Uterus (tissue), 4 donors: ENCODE results near the gene FIBCD1. TPM values are rescaled to one million over a fixed set of nuclear protein-coding genes. Genes with fewer than 3 reads are reported as not detected.
A peak's percentile ranks its signal among the peaks of the same experiment; 100 is the strongest.

Experiments
- DNase-seq, 2 donors: peaks; one replicate each; pipeline ENCODE4 v3.0.0-alpha.2; 2019 to 2020
- H3K27ac ChIP-seq, 2 donors: fragments of 200-600 bp; sonication (generic); 1 replicate in 1 of 2; 2 replicates in 1 of 2; pipeline ENCODE4 v1.5.1; 2016 to 2018
- H3K27me3 ChIP-seq, 2 donors: fragments of 200-600 bp; sonication (generic); one replicate each; pipeline ENCODE4 v1.5.1; 2018 to 2019; ENCODE audit warnings: control low read depth in 1 of 2
- H3K36me3 ChIP-seq, 2 donors: fragments of 200-600 bp; sonication (generic); one replicate each; pipeline ENCODE4 v1.5.1; 2019; ENCODE audit warnings: control low read depth in 1 of 2
- H3K4me1 ChIP-seq, 2 donors: fragments of 200-600 bp; sonication (generic); one replicate each; pipeline ENCODE4 v1.5.1; 2018 to 2019; ENCODE audit warnings: control low read depth in 1 of 2
- H3K4me3 ChIP-seq, 2 donors: fragments of 200-600 bp; sonication (generic); 1 replicate in 1 of 2; 2 replicates in 1 of 2; pipeline ENCODE4 v1.5.1; 2018 to 2019; ENCODE audit warnings: mild to moderate bottlenecking in 1 of 2
- H3K9me3 ChIP-seq, 2 donors: fragments of 200-600 bp; sonication (generic); one replicate each; pipeline ENCODE4 v1.5.1; 2019; ENCODE audit warnings: control low read depth in 1 of 2
- CTCF ChIP-seq, 4 experiments: fragments of 200-600 bp in 2 of 4; fragments of 450-650 bp in 2 of 4; sonication (generic) in 2 of 4; IDR thresholded peaks; one replicate each; pipeline ENCODE4 v1.5.1; 2016 to 2019; ENCODE audit warnings: antibody characterized with exemption in 4 of 4, mild to moderate bottlenecking in 2 of 4, moderate library complexity in 1 of 4
- POLR2A ChIP-seq, 2 donors: fragments of 450-650 bp; IDR thresholded peaks; one replicate each; pipeline ENCODE4 v1.6.1; 2016; ENCODE audit warnings: antibody characterized with exemption in 2 of 2, mild to moderate bottlenecking in 1 of 2, moderate library complexity in 1 of 2
- intact Hi-C: fragments of 100-400 bp; cut with DNase I; formaldehyde crosslinking; loops from one replicate; pipeline ENCODE4 v1.15.1; 2023; ENCODE audit warnings: low total_unique reads
- total RNA-seq, 4 donors: library from RNA; depleted of rRNA in 3 of 4; stranded (reverse); fragments of >200 nt in 3 of 4; gene quantifications; one replicate each; pipeline versions ENCODE4 v1.1.0 to v1.2.4, GENCODE V29; 2014 to 2023
- donor health status: DM: yes; HTN: yes; CAD: no.

FIBCD1 gene
- total RNA-seq, 4 donors from 2014 or later = 0.29 TPM; not detected in 3

- Histone ChIP-seq H3K27me3 (no peaks in the 10 kb centered on the region), H3K36me3 (no peaks in the 10 kb centered on the region), H3K9me3 (no peaks in the 10 kb centered on the region), H3K27ac (peak overlapping the region in 1 of 2 donors; percentile 41), H3K4me3 (no peak overlapping the region), H3K4me1 (no peaks in the 10 kb centered on the region)
- no peak for TF ChIP-seq CTCF (IDR thresholded peaks at IDR 0.05)
- no peak for TF ChIP-seq POLR2A (IDR thresholded peaks at IDR 0.05)
- DNase-seq = no peak
- intact Hi-C loops = no loop called here
Measured at GRCh38 chr9:130895481-130896232, 43.4 kb downstream of the FIBCD1 start.

- Histone ChIP-seq H3K27ac (peak overlapping the region in 1 of 2 donors; percentile 41), H3K4me1 (no peaks in the 10 kb centered on the region), H3K4me3 (no peak overlapping the region), H3K9me3 (no peaks in the 10 kb centered on the region), H3K36me3 (no peaks in the 10 kb centered on the region), H3K27me3 (no peaks in the 10 kb centered on the region)
- intact Hi-C loops = no loop called here
- TF ChIP-seq POLR2A (IDR thresholded peaks at IDR 0.05) = no peak
- TF ChIP-seq CTCF (IDR thresholded peaks at IDR 0.05) = no peak
- no peak for DNase-seq
Measured at GRCh38 chr9:130895038-130895437, 44.0 kb downstream of the FIBCD1 start.

GRCh38 chr9:130894546-130894945 is 44.5 kb downstream of the FIBCD1 start:
- intact Hi-C loops = no loop called here
- DNase-seq = no peak
- H3K27ac ChIP-seq = no peak overlapping the region
- H3K4me3 ChIP-seq = no peak overlapping the region
- no peaks in the 10 kb centered on the region for H3K9me3 ChIP-seq
- no peak for TF ChIP-seq POLR2A (IDR thresholded peaks at IDR 0.05)
- no peak for TF ChIP-seq CTCF (IDR thresholded peaks at IDR 0.05)
- H3K36me3 ChIP-seq = no peaks in the 10 kb centered on the region
- no peaks in the 10 kb centered on the region for H3K27me3 ChIP-seq
- H3K4me1 ChIP-seq = no peaks in the 10 kb centered on the region

GRCh38 chr9:130893341-130894101 is 45.5 kb downstream of the FIBCD1 start:
- H3K4me1 ChIP-seq = no peaks in the 10 kb centered on the region
- TF ChIP-seq CTCF (IDR thresholded peaks at IDR 0.05) (peak in 1 of 4 experiments; percentile 6), POLR2A (IDR thresholded peaks at IDR 0.05) (no peak)
- H3K36me3 ChIP-seq = no peaks in the 10 kb centered on the region
- no peaks in the 10 kb centered on the region for H3K27me3 ChIP-seq
- no peak overlapping the region for H3K27ac ChIP-seq
- DNase-seq = no peak
- intact Hi-C loops = no loop called here
- H3K9me3 ChIP-seq = no peaks in the 10 kb centered on the region
- no peak overlapping the region for H3K4me3 ChIP-seq
